Effector memory CD8-positive, alpha-beta T cell (primary cell): ENCODE measurements around the gene MPDZ.

Source experiments
- ATAC-seq: fragments of 150-1000 bp; cut with Tn5 transposase; replicated peaks from 2 replicates; pipeline ENCODE4 v1.10.0; 2021; ENCODE audit warnings: mild to moderate bottlenecking, moderate library complexity
- DNase-seq, 3 experiments: peaks; one replicate each; pipeline ENCODE4 v3.0.0; 2021
- H3K27ac Mint-ChIP-seq, 2 donors: one replicate each; pipeline ENCODE4 v1.8.0; 2022; ENCODE audit warnings: mild to moderate bottlenecking in 2 of 2, mixed read lengths in 2 of 2, moderate library complexity in 2 of 2
- H3K27me3 Mint-ChIP-seq, 2 donors: one replicate each; pipeline ENCODE4 v1.8.0; 2022; ENCODE audit warnings: mixed read lengths in 2 of 2
- H3K36me3 Mint-ChIP-seq: one replicate; pipeline ENCODE4 v1.8.0; 2022; ENCODE audit warnings: mild to moderate bottlenecking, moderate library complexity, mixed read lengths; ENCODE audit not compliant: insufficient read depth
- H3K4me1 Mint-ChIP-seq, 2 donors: one replicate each; pipeline ENCODE4 v1.8.0; 2022; ENCODE audit warnings: low read depth in 2 of 2, mixed read lengths in 2 of 2
- H3K4me3 Mint-ChIP-seq, 2 donors: one replicate each; pipeline ENCODE4 v1.8.0; 2022; ENCODE audit warnings: mild to moderate bottlenecking in 2 of 2, mixed read lengths in 2 of 2, moderate library complexity in 2 of 2
- H3K9me3 Mint-ChIP-seq, 2 donors: one replicate each; pipeline ENCODE4 v1.8.0; 2022; ENCODE audit warnings: mixed read lengths in 2 of 2

Gene MPDZ

DNA sequence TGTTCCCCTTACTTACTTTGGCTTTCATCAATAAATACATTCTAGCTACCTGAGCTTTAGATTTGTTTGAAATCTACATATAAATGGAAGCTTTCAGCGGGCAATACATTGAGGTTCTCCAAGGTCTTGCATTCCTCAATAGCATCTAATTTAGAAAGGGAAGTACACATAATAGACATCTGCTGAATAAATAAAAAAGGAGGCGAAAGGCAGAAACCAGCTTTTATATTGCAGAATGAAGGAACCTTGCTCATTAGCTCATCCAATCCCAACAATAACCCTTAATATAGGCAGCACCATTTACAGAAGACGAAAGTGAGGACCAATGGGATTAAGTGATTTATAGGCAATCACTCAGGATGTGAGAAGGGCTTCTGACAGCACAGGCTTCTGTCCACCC is 147.5 kb downstream of the MPDZ start:
- no peak overlapping the region for H3K4me3 Mint-ChIP-seq
- H3K36me3 Mint-ChIP-seq, result no peaks in the 10 kb centered on the region
- peaks cover 9 to 18% of the 10 kb centered on the region in 2 donors for H3K9me3 Mint-ChIP-seq
- H3K27me3 Mint-ChIP-seq, result no peaks in the 10 kb centered on the region
- no peaks in the 10 kb centered on the region for H3K4me1 Mint-ChIP-seq
- ATAC-seq (no peak), DNase-seq (no peak)
- H3K27ac Mint-ChIP-seq, result no peak overlapping the region

GRCh38 chr9:13131416-13131815 is 148.1 kb downstream of the MPDZ start:
- Mint-ChIP-seq H3K4me3 (no peak overlapping the region), H3K27ac (no peak overlapping the region), H3K27me3 (no peaks in the 10 kb centered on the region), H3K4me1 (no peaks in the 10 kb centered on the region), H3K36me3 (no peaks in the 10 kb centered on the region), H3K9me3 (peaks cover 11 to 24% of the 10 kb centered on the region in 2 donors)
- no peak for DNase-seq
- no peak for ATAC-seq

DNA sequence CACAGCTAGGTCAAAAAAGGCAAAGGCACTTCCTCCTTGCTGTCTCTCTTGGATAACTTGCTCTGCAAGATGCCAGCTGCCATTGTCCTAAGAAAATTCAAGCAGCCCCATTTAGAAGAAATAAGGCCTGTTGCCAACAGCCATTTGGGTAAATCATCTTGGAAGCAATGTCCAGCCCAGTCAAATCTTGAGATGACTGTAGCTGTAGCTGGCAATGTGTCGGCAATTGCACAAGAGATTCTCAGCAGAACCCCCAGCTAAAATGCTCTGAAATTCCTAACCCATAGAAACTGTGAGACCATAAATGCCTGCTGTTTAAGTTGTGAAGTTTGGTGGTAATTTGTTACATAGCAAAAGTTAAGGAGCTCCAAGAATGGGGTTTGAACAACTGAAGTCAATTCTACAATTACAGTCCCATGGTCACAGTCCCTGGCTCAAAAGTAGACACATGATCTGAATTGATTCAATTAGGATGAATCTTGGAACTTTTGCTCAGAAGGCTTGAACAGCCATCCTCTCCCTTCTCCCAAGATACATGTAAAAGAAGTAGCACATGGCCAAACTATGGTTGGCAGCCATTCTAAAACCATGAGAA is 151.1 kb downstream of the MPDZ start:
- H3K27me3 Mint-ChIP-seq, result no peaks in the 10 kb centered on the region
- H3K9me3 Mint-ChIP-seq, result peaks cover 5 to 10% of the 10 kb centered on the region in 2 donors
- H3K36me3 Mint-ChIP-seq, result no peaks in the 10 kb centered on the region
- ATAC-seq (no peak), DNase-seq (no peak)
- H3K4me1 Mint-ChIP-seq, result no peaks in the 10 kb centered on the region
- H3K27ac Mint-ChIP-seq, result no peak overlapping the region
- H3K4me3 Mint-ChIP-seq, result no peak overlapping the region

DNA sequence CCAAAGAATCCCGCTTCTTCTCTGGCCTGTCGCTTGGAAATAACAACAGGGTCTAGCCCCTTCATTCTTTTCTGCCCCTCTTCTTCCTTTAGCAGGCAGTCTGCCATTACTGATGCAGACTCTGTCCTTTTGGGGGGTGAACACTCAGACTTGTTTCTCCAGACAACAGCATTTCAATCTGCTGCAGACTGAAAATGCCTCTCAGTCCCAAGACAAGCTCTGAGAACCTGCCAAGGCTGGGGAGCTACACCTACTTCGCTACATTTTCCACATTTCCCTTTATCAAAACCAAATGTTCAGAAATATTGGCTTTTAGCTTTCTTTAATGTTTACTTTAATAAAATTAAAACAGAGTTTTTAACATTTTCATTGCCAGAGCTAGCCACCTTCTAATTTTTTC is 152.4 kb downstream of the MPDZ start:
- Mint-ChIP-seq H3K36me3 (no peaks in the 10 kb centered on the region), H3K4me3 (no peak overlapping the region), H3K4me1 (no peaks in the 10 kb centered on the region), H3K27ac (no peak overlapping the region), H3K27me3 (no peaks in the 10 kb centered on the region), H3K9me3 (peaks cover 5 to 10% of the 10 kb centered on the region in 2 donors)
- DNase-seq (no peak), ATAC-seq (no peak)

- H3K4me1 Mint-ChIP-seq, result no peaks in the 10 kb centered on the region
- no peak overlapping the region for H3K4me3 Mint-ChIP-seq
- H3K36me3 Mint-ChIP-seq, result no peaks in the 10 kb centered on the region
- no peaks in the 10 kb centered on the region for H3K27me3 Mint-ChIP-seq
- no peak for ATAC-seq
- H3K27ac Mint-ChIP-seq, result no peak overlapping the region
- no peak for DNase-seq
- H3K9me3 Mint-ChIP-seq, result peaks cover 9 to 10% of the 10 kb centered on the region in 2 donors
These were observed 154.2 kb downstream of the MPDZ start for GRCh38 chr9:13125261-13125660.

DNA sequence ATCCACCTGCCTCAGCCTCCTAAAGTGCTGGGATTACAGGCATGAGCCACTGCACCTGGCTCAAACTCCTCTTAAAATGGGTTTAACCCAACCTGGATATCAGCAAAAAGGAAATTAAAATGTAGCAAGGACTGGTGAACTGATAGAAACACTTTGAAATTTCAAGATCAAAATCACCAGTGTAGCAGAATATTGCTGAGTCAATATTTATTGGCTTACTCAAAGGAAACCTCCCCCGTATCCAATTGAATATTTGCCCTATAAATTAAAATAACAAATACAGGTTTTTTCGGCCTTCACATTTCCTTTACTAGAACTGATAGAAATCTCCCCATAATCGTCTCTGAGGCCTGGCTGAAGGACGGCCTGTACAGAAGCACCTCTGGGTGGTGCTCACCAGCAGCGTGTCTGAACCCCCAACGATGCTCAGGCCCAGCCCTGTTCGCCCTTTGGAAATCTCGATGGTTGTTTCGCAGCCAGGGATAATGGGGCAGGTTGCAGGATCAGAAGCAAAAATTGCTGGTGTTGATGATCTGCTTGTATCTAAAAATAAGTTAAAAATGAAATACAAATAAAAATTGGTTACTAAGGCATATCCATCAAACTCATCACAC is 156.6 kb downstream of the MPDZ start:
- ATAC-seq, result no peak
- Mint-ChIP-seq H3K27ac (no peak overlapping the region), H3K27me3 (no peaks in the 10 kb centered on the region), H3K9me3 (peaks cover 6 to 10% of the 10 kb centered on the region in 2 donors), H3K4me3 (no peak overlapping the region), H3K4me1 (no peaks in the 10 kb centered on the region), H3K36me3 (no peaks in the 10 kb centered on the region)
- no peak for DNase-seq

- Mint-ChIP-seq H3K4me1 (no peaks in the 10 kb centered on the region), H3K4me3 (no peak overlapping the region), H3K9me3 (peaks cover 0 to 5% of the 10 kb centered on the region in 2 donors), H3K27ac (no peak overlapping the region), H3K27me3 (no peaks in the 10 kb centered on the region), H3K36me3 (no peaks in the 10 kb centered on the region)
- ATAC-seq, result no peak
- no peak for DNase-seq
These were observed 161.2 kb downstream of the MPDZ start for GRCh38 chr9:13118313-13118712.

- Mint-ChIP-seq H3K27me3 (no peaks in the 10 kb centered on the region), H3K36me3 (no peaks in the 10 kb centered on the region), H3K27ac (no peak overlapping the region), H3K9me3 (peaks cover 0 to 4% of the 10 kb centered on the region in 2 donors), H3K4me3 (no peak overlapping the region), H3K4me1 (no peaks in the 10 kb centered on the region)
- no peak for DNase-seq
- ATAC-seq, result no peak
These were observed 163.2 kb downstream of the MPDZ start for GRCh38 chr9:13116292-13116691.

GRCh38 chr9:13113751-13114150 is 165.7 kb downstream of the MPDZ start:
- DNase-seq (no peak), ATAC-seq (no peak)
- Mint-ChIP-seq H3K36me3 (no peaks in the 10 kb centered on the region), H3K27me3 (no peaks in the 10 kb centered on the region), H3K9me3 (peaks cover 0 to 6% of the 10 kb centered on the region in 2 donors), H3K27ac (no peak overlapping the region), H3K4me3 (no peak overlapping the region), H3K4me1 (no peaks in the 10 kb centered on the region)

DNA sequence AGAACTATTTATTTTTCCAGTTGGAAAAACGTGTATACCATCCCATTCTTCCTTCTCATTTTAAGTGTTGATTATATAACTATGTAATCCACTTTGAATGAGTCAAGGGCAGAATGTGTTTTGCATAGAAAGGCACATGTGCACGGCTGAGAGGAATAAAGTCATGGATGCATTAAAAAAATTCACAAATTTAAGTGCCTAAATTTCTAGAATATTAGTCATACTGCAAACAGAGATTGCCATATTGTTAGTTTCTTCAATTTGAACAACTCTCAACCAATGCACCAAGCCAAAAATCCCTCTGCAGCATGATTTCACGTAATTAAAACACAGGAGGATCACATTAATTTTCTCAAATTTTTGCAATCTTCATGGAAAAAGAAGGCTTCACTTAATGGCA is 166.3 kb downstream of the MPDZ start:
- DNase-seq (no peak), ATAC-seq (no peak)
- H3K36me3 Mint-ChIP-seq, result no peaks in the 10 kb centered on the region
- H3K4me3 Mint-ChIP-seq, result no peak overlapping the region
- H3K27me3 Mint-ChIP-seq, result no peaks in the 10 kb centered on the region
- H3K4me1 Mint-ChIP-seq, result no peaks in the 10 kb centered on the region
- no peak overlapping the region for H3K27ac Mint-ChIP-seq
- H3K9me3 Mint-ChIP-seq, result peaks cover 0 to 6% of the 10 kb centered on the region in 2 donors

- no peaks in the 10 kb centered on the region for H3K27me3 Mint-ChIP-seq
- no peak for DNase-seq
- no peaks in the 10 kb centered on the region for H3K36me3 Mint-ChIP-seq
- no peak for ATAC-seq
- no peak overlapping the region for H3K27ac Mint-ChIP-seq
- H3K9me3 Mint-ChIP-seq, result peaks cover 0 to 4% of the 10 kb centered on the region in 2 donors
- H3K4me1 Mint-ChIP-seq, result no peaks in the 10 kb centered on the region
- H3K4me3 Mint-ChIP-seq, result no peak overlapping the region
These were observed 167.7 kb downstream of the MPDZ start for GRCh38 chr9:13111778-13112177.

DNA sequence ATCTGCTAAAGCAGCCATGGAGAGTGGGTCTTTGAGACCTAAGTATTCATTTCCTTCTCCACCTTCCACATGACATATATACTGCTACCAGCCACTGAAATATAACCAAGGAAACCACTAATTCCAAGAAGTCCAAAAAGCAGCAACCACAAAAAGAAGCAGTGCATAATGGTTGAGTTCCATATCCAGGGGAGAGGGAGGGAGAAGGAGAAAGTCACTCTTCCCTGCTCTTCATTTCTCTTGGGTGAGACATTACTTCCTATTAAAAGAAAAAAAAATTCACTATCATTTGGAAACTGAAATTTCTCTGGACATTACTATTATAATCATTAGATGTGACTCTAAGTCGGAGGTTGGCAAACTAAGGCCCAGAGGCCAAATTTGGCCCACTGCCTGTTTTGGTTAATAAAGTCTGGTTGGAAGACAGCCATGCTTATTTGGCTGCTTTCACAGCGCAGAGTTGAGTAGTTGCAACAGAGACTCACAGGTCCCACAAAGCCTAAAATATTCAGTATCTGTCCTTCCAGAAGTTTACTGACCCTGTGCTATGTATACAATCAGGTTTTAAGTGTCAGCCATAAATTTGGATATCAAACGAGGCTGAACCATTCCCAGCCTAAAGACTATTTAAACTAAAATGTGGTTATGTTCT is 168.6 kb downstream of the MPDZ start:
- H3K4me1 Mint-ChIP-seq, result no peaks in the 10 kb centered on the region
- DNase-seq (no peak), ATAC-seq (no peak)
- H3K27me3 Mint-ChIP-seq, result no peaks in the 10 kb centered on the region
- no peaks in the 10 kb centered on the region for H3K36me3 Mint-ChIP-seq
- H3K4me3 Mint-ChIP-seq, result no peak overlapping the region
- peaks cover 0 to 4% of the 10 kb centered on the region in 2 donors for H3K9me3 Mint-ChIP-seq
- no peak overlapping the region for H3K27ac Mint-ChIP-seq

GRCh38 chr9:13109781-13110180 is 169.7 kb downstream of the MPDZ start:
- ATAC-seq (no peak), DNase-seq (no peak)
- no peaks in the 10 kb centered on the region for H3K4me1 Mint-ChIP-seq
- no peak overlapping the region for H3K4me3 Mint-ChIP-seq
- H3K36me3 Mint-ChIP-seq, result no peaks in the 10 kb centered on the region
- no peaks in the 10 kb centered on the region for H3K27me3 Mint-ChIP-seq
- no peak overlapping the region for H3K27ac Mint-ChIP-seq
- peaks cover 0 to 4% of the 10 kb centered on the region in 2 donors for H3K9me3 Mint-ChIP-seq

DNA sequence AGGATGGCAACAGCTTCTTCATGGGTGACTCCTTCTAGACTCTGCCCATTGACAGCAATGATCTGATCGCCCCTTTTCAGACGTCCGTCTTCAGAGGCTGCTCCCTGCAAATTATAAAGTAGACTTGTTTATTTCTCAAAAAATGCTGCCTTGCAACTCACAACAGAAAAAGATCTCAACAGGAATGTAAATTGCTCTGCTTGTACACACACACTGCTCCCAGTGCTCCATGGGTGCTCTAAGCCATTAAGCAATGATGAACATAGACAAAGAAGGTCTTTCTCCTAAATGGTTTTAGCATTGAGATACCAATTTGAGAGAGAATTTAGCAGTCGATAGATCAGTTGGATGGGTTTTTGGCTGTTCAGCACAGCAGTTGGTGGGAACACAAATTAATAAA is 172.5 kb downstream of the MPDZ start:
- no peak for ATAC-seq
- Mint-ChIP-seq H3K27me3 (no peaks in the 10 kb centered on the region), H3K9me3 (peaks cover 0 to 4% of the 10 kb centered on the region in 2 donors), H3K36me3 (no peaks in the 10 kb centered on the region), H3K27ac (no peak overlapping the region), H3K4me3 (no peak overlapping the region), H3K4me1 (no peaks in the 10 kb centered on the region)
- no peak for DNase-seq
